PC-3 (cell line): ENCODE measurements around the gene TOP2A. TPM values are rescaled to one million over a fixed set of nuclear protein-coding genes. Genes with fewer than 3 reads are reported as not detected.
"Not testable (repeated sequence)": the region's sequence is repeated elsewhere in the genome, so short reads cannot be mapped to it uniquely, and the experiment has no call there.

Experiments
- ATAC-seq: fragments of 200-7000 bp; cut with Tn5 transposase; 2 replicates; pipeline ENCODE4 v1.9.1; 2020; ENCODE audit warnings: mild to moderate bottlenecking, moderate library complexity
- BruUV-seq: library from RNA; stranded (reverse); fragments of 400-500 nt; replicated peaks from 2 replicates; lab custom pipeline; 2021; lab: Mats Ljungman, UMichigan
- CTCF ChIA-PET: fragments of 300-600 bp; sonication (Branson Sonifier 250); formaldehyde crosslinking; loops from one replicate; lab custom pipeline; 2022; ENCODE audit warnings: antibody characterized with exemption; lab: Charles Lee
- POLR2A ChIA-PET: fragments of 300-600 bp; sonication (Branson Sonifier 250); formaldehyde crosslinking; loops from one replicate; lab custom pipeline; 2022; ENCODE audit warnings: antibody characterized with exemption; ENCODE audit not compliant: unreplicated experiment; lab: Charles Lee
- DNase-seq: peaks from one replicate; pipeline ENCODE4 v3.0.0-alpha.2; 2015
- H2AFZ ChIP-seq: fragments of 300-600 bp; sonication (generic); 2 replicates; pipeline ENCODE4 v1.6.0; 2016; ENCODE audit warnings: antibody characterized with exemption, low read length
- H3F3A ChIP-seq: fragments of 300-600 bp; sonication (generic); one replicate; pipeline ENCODE4 v1.6.0; 2017; ENCODE audit warnings: antibody characterized with exemption, low read length, control low read depth, mild to moderate bottlenecking; ENCODE audit not compliant: unreplicated experiment
- H3K27ac ChIP-seq: fragments of 300-600 bp; sonication (generic); 2 replicates; pipeline ENCODE4 v1.5.1; 2016; ENCODE audit warnings: mild to moderate bottlenecking, low read length
- H3K27me3 ChIP-seq: fragments of 300-600 bp; sonication (generic); 2 replicates; pipeline ENCODE4 v1.6.1; 2016; ENCODE audit warnings: low read length, mixed read lengths
- H3K36me3 ChIP-seq: fragments of 300-600 bp; sonication (generic); 2 replicates; pipeline ENCODE4 v1.6.1; 2016; ENCODE audit warnings: low read depth, mixed run types, low read length, mixed read lengths
- H3K4me1 ChIP-seq: fragments of 300-600 bp; sonication (generic); 2 replicates; pipeline ENCODE4 v1.5.1; 2016; ENCODE audit warnings: low read length; ENCODE audit not compliant: insufficient read depth
- H3K4me2 ChIP-seq: fragments of 300-600 bp; sonication (generic); 2 replicates; pipeline ENCODE4 v1.6.0; 2016; ENCODE audit warnings: low read length
- H3K4me3 ChIP-seq: fragments of 300-600 bp; sonication (generic); 2 replicates; pipeline ENCODE4 v1.5.1; 2016; ENCODE audit warnings: mild to moderate bottlenecking, low read length, mixed read lengths
- H3K79me2 ChIP-seq: fragments of 300-600 bp; sonication (generic); 2 replicates; pipeline ENCODE4 v1.6.1; 2017; ENCODE audit warnings: low read length, mixed read lengths
- H3K9ac ChIP-seq: fragments of 300-600 bp; sonication (generic); 2 replicates; pipeline ENCODE4 v1.6.0; 2016; ENCODE audit warnings: mild to moderate bottlenecking, low read length
- H3K9me2 ChIP-seq: fragments of 300-600 bp; sonication (generic); replicated peaks from 2 replicates; pipeline ENCODE4 v1.6.1; 2016; ENCODE audit warnings: mixed run types, low read length, mixed read lengths
- H3K9me3 ChIP-seq: fragments of 300-600 bp; sonication (generic); 2 replicates; pipeline ENCODE4 v1.6.1; 2016; ENCODE audit warnings: low read length, mixed read lengths
- H4K20me1 ChIP-seq: fragments of 300-600 bp; sonication (generic); 2 replicates; pipeline ENCODE4 v1.6.1; 2016; ENCODE audit warnings: low read length, mixed read lengths
- EZH2 ChIP-seq: fragments of 300-600 bp; sonication (generic); IDR thresholded peaks from one replicate; pipeline ENCODE4 v1.6.1; 2017; ENCODE audit warnings: antibody characterized with exemption, mild to moderate bottlenecking, low read length; ENCODE audit not compliant: unreplicated experiment
- EZH2phosphoT487 ChIP-seq: fragments of 300-600 bp; sonication (generic); IDR thresholded peaks from 2 replicates; pipeline ENCODE4 v1.6.1; 2018; ENCODE audit warnings: mild to moderate bottlenecking, antibody characterized with exemption, low read length, borderline replicate concordance
- intact Hi-C: fragments of 100-400 bp; cut with micrococcal nuclease; formaldehyde crosslinking; loops from 2 replicates; pipeline ENCODE4 v1.9.0; 2023
- total RNA-seq: library from RNA; depleted of rRNA; stranded (reverse); fragments of >200 nt; gene quantifications from 2 replicates; pipeline ENCODE4 v1.2.3, GENCODE V29; 2014
- TF ChIP-seq, protein P1 (sequence below): fragments of 300-600 bp; sonication (generic); conservative IDR thresholded peaks from 2 replicates; pipeline ENCODE4 v1.5.1; 2017; ENCODE audit warnings: antibody characterized with exemption, low read depth, mild to moderate bottlenecking, low read length

Gene TOP2A
- total RNA-seq, 1 experiment from 2014 or later: 104 TPM

DNA sequence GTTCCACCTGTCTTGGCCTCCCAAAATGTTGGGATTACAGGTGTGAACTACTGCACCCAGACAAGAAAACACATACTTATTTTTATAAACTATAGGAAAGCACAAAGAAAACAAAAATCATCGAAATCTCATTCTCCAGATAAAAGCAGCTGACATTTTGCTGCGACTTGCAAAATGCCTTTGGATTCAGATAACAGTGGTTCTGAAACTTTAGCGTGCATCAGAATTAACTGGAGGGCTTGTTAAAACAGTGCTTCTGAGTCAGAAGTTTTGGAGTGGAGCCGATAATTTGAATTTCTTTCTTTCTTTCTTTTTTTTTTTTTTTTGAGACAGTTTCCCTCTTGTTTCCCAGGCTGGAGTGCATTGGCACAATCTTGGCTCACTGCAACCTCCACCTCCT, 35.4 kb downstream of the TOP2A start:
- BruUV-seq: no TSS peak
- no peak for DNase-seq
- no peak for ATAC-seq
- Histone ChIP-seq H3K27ac (no peak overlapping the region), H3K4me3 (no peak overlapping the region), H4K20me1 (no peaks in the 10 kb centered on the region), H3K9me3 (no peaks in the 10 kb centered on the region), H2AFZ (no peak overlapping the region), H3K79me2 (no peaks in the 10 kb centered on the region), H3K9ac (no peak overlapping the region), H3K36me3 (no peaks in the 10 kb centered on the region), H3K9me2 (no peaks in the 10 kb centered on the region), H3K27me3 (no peaks in the 10 kb centered on the region), H3K4me1 (no peaks in the 10 kb centered on the region), H3K4me2 (no peak overlapping the region), H3F3A (no peaks in the 10 kb centered on the region)
- intact Hi-C loops: no loop called here
- ChIA-PET POLR2A (no interaction called here), CTCF (no interaction called here)
- TF ChIP-seq EZH2 (no peak), EZH2phosphoT487 (no peak)
- TF ChIP-seq, protein P1, sequence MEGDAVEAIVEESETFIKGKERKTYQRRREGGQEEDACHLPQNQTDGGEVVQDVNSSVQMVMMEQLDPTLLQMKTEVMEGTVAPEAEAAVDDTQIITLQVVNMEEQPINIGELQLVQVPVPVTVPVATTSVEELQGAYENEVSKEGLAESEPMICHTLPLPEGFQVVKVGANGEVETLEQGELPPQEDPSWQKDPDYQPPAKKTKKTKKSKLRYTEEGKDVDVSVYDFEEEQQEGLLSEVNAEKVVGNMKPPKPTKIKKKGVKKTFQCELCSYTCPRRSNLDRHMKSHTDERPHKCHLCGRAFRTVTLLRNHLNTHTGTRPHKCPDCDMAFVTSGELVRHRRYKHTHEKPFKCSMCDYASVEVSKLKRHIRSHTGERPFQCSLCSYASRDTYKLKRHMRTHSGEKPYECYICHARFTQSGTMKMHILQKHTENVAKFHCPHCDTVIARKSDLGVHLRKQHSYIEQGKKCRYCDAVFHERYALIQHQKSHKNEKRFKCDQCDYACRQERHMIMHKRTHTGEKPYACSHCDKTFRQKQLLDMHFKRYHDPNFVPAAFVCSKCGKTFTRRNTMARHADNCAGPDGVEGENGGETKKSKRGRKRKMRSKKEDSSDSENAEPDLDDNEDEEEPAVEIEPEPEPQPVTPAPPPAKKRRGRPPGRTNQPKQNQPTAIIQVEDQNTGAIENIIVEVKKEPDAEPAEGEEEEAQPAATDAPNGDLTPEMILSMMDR: no peak

DNA sequence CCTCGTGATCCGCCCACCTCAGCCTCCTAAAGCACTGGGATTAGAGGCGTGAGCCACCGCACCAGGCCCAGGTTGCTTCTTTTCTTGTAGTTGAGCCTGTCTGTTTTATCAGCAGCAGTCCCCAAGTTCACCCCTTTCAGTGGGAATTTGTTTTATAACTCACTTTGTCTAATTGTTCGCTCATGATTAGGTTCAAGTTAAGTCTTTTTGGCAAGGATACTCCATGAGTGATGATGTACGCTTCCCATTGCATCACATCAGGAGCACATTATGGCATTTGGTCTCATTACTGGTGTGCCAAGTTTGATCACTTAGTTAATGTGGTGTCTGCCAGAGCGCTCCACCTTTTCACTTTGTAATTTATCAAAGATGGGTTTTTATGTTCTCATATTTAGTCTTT, 38.7 kb downstream of the TOP2A start:
- ATAC-seq (no peak), DNase-seq (no peak)
- ChIA-PET CTCF (no interaction called here), POLR2A (no interaction called here)
- Histone ChIP-seq H3K9me2 (no peaks in the 10 kb centered on the region), H3K4me3 (no peak overlapping the region), H3K27ac (no peak overlapping the region), H2AFZ (no peak overlapping the region), H3F3A (no peaks in the 10 kb centered on the region), H3K27me3 (no peaks in the 10 kb centered on the region), H3K36me3 (no peaks in the 10 kb centered on the region), H3K9me3 (no peaks in the 10 kb centered on the region), H3K79me2 (no peaks in the 10 kb centered on the region), H3K4me1 (no peaks in the 10 kb centered on the region), H4K20me1 (no peaks in the 10 kb centered on the region), H3K4me2 (no peak overlapping the region), H3K9ac (no peak overlapping the region)
- no peak for TF ChIP-seq EZH2phosphoT487
- TF ChIP-seq, protein P1: no peak
- TF ChIP-seq EZH2: no peak
- no TSS peak for BruUV-seq
- intact Hi-C loops: no loop called here

DNA sequence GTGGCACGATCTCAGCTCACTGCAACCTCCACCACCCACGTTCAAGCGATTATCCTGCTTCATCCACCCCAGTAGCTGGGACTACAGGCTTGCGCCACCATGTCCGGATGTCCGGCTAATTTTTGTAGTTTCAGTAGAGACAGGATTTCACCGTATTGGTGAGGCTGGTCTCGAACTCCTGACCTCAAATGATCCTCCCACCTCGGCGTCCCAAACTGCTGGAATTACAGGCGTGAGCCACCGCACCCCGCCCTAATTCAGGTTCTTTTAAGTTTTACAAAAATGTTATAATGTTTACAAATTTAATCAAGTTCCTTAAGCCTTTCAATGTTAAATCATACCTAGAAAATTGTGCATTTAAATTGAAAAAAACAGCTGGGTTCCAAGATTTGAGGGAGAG, 39.9 kb downstream of the TOP2A start:
- no peaks in the 10 kb centered on the region for H3K9me2 ChIP-seq
- TF ChIP-seq, protein P1: no peak
- TF ChIP-seq EZH2phosphoT487 (no peak), EZH2 (no peak)
- no peaks in the 10 kb centered on the region for H4K20me1 ChIP-seq
- H3K4me2 ChIP-seq: no peak overlapping the region
- CTCF ChIA-PET: no interaction called here
- intact Hi-C loops: no loop called here
- H3K9ac ChIP-seq: no peak overlapping the region
- H3K79me2 ChIP-seq: no peaks in the 10 kb centered on the region
- no TSS peak for BruUV-seq
- H3K36me3 ChIP-seq: no peaks in the 10 kb centered on the region
- no peak overlapping the region for H3K27ac ChIP-seq
- no peak for DNase-seq
- H3K4me1 ChIP-seq: no peaks in the 10 kb centered on the region
- POLR2A ChIA-PET: no interaction called here
- ATAC-seq: no peak
- no peaks in the 10 kb centered on the region for H3K9me3 ChIP-seq
- H3K4me3 ChIP-seq: no peak overlapping the region
- no peak overlapping the region for H2AFZ ChIP-seq
- H3F3A ChIP-seq: no peaks in the 10 kb centered on the region
- H3K27me3 ChIP-seq: no peaks in the 10 kb centered on the region

DNA sequence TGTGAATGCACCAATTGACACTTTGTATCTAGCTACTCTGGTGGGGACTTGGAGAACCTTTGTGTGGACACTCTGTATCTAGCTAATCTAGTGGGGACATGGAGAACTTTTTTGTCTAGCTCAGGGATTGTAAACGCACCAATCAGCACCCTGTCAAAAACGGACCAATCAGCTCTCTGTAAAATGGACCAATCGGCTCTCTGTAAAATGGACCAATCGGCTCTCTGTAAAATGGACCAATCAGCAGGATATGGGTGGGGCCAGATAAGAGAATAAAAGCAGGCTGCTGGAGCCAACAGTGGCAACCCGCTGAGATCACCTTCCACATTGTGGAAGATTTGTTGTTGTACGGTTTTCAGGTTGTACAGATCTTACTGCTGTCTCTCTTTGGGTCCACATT, 41.2 kb downstream of the TOP2A start:
- H3K27me3 ChIP-seq, H3K4me3 ChIP-seq, H3K36me3 ChIP-seq, H3K9ac ChIP-seq, H3K4me1 ChIP-seq, H4K20me1 ChIP-seq, POLR2A ChIA-PET, H3F3A ChIP-seq, ATAC-seq, H3K9me3 ChIP-seq, DNase-seq, H3K79me2 ChIP-seq, BruUV-seq, H3K4me2 ChIP-seq, H2AFZ ChIP-seq, H3K27ac ChIP-seq, CTCF ChIA-PET, intact Hi-C loops, H3K9me2 ChIP-seq: not testable (repeated sequence)
